Mucosa of rectum (tissue), 2 donors: ENCODE data around the gene MRPL12.

ENCODE experiments used
- H3K27ac ChIP-seq, 2 donors: one replicate each; pipeline ENCODE4 v1.7.0; 2013; ENCODE audit warnings: inconsistent platforms in 2 of 2, low read depth in 2 of 2, low read length in 2 of 2
- H3K27me3 ChIP-seq, 2 donors: one replicate each; pipeline ENCODE4 v1.7.0; 2013; ENCODE audit warnings: low read length in 2 of 2; ENCODE audit not compliant: control insufficient read depth in 2 of 2, insufficient read depth in 2 of 2
- H3K36me3 ChIP-seq, 2 donors: one replicate each; pipeline ENCODE4 v1.7.0; 2013; ENCODE audit warnings: low read length in 2 of 2; ENCODE audit not compliant: control insufficient read depth in 2 of 2, insufficient read depth in 2 of 2
- H3K4me1 ChIP-seq, 2 donors: one replicate each; pipeline ENCODE4 v1.7.0; 2013; ENCODE audit warnings: low read length in 2 of 2, mild to moderate bottlenecking in 1 of 2; ENCODE audit not compliant: control insufficient read depth in 2 of 2, insufficient read depth in 2 of 2
- H3K4me3 ChIP-seq, 2 donors: one replicate each; pipeline ENCODE4 v1.7.0; 2013; ENCODE audit warnings: low read length in 2 of 2
- H3K9ac ChIP-seq, 2 donors: one replicate each; pipeline ENCODE4 v1.7.0; 2013; ENCODE audit warnings: low read length in 2 of 2, low read depth in 1 of 2, mild to moderate bottlenecking in 1 of 2
- H3K9me3 ChIP-seq, 2 donors: one replicate each; pipeline ENCODE4 v1.7.0; 2013; ENCODE audit warnings: low read length in 2 of 2; ENCODE audit not compliant: control insufficient read depth in 2 of 2
- donor health status: healthy.
- donor health status: Normal muscosa, but diverticular disease.

The MRPL12 gene

DNA sequence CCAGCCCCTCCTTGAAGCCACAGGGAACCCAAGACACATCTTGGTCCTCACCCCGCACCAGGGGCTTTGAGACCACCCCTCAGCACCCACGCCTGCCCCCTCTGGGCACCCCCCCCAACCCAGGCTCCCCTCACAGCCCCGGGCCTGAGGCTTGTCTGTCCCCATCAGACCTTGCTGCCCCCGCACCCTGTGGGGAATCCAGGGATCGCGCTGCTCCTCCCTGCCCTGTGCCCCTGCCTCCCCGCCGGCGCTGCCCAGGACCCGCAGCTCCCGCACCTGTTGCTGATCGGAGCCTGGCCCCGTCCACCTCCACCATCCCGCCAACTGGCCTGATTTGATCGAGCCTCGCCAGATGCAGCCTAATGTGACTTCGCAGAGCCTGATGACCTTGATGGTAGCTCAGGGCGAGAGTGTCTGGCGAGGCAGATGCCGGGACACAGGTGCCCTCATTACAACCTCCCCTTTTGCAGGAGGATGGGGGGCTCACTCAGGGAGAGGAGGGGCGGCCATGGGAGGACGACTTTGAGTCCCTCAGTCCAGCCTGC, 38.0 kb downstream of the MRPL12 start:
- peaks cover 0 to 2% of the 10 kb centered on the region in 2 donors for H3K4me1 ChIP-seq
- peaks cover 7 to 10% of the 10 kb centered on the region in 2 donors for H3K27me3 ChIP-seq
- H3K27ac ChIP-seq = no peak overlapping the region
- H3K9me3 ChIP-seq = no peaks in the 10 kb centered on the region
- no peak overlapping the region for H3K4me3 ChIP-seq
- H3K36me3 ChIP-seq = no peaks in the 10 kb centered on the region
- no peak overlapping the region for H3K9ac ChIP-seq

DNA sequence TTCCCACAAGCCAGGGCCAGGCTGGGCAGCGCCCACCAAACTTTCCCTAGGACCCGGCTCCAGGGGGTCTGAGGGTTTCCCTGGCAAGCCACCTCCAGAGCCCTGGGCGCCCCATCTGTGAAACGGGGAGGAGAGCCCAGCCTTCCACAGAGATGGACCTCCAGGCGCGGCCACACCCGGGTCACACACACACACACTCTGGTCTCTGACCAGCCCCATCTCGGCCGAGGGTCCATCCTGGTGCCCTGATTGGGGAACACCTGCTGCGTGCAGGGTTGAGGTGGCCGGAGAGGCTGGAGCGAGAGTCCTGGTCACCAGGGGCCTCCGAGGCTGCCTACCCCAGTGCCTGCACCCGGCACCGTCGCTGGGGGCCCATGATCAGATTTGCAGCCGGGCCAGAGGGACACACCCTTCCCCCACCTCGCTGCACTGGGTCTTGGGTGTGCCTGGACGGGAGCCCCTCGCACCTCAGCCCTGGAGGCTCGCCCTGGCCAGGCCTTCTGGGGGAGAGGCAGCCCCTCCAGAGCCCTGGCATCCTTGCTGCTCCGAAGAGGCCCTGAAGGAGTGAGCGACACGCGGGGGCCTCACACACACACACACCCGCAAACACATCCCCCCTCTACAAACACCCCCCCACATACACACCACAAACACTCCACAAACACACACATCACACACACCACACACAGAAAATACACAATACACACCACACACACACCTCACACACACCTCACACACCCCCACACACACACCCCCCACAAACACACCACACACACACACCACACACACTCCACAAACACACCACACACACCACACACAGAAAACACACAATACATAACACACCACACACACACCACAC, 38.7 kb downstream of the MRPL12 start:
- peaks cover 7 to 10% of the 10 kb centered on the region in 2 donors for H3K27me3 ChIP-seq
- no peak overlapping the region for H3K4me3 ChIP-seq
- H3K9ac ChIP-seq = no peak overlapping the region
- no peak overlapping the region for H3K27ac ChIP-seq
- no peaks in the 10 kb centered on the region for H3K4me1 ChIP-seq
- H3K9me3 ChIP-seq = no peaks in the 10 kb centered on the region
- no peaks in the 10 kb centered on the region for H3K36me3 ChIP-seq
